Keratinocyte (primary cell): ENCODE data around the gene REX1BD.

Experiments
- EZH2 ChIP-seq: IDR thresholded peaks from one replicate; pipeline ENCODE4 v1.6.1; 2012; ENCODE audit warnings: inconsistent platforms, mild to moderate bottlenecking, low read length, moderate library complexity
- TF ChIP-seq, protein P1 (sequence below), 3 experiments: IDR thresholded peaks in 1 of 3; conservative IDR thresholded peaks in 1 of 3; optimal IDR thresholded peaks in 1 of 3; 2 replicates in 2 of 3; 3 replicates in 1 of 3; pipeline versions ENCODE3 to v1.5.1; 2011; ENCODE audit warnings: low read length in 3 of 3, mild to moderate bottlenecking in 3 of 3, moderate library complexity in 2 of 3, control low read depth in 1 of 3, inconsistent platforms in 1 of 3; ENCODE audit not compliant: insufficient read depth in 2 of 3; ENCODE audit errors: extremely low read depth in 1 of 3

DNA sequence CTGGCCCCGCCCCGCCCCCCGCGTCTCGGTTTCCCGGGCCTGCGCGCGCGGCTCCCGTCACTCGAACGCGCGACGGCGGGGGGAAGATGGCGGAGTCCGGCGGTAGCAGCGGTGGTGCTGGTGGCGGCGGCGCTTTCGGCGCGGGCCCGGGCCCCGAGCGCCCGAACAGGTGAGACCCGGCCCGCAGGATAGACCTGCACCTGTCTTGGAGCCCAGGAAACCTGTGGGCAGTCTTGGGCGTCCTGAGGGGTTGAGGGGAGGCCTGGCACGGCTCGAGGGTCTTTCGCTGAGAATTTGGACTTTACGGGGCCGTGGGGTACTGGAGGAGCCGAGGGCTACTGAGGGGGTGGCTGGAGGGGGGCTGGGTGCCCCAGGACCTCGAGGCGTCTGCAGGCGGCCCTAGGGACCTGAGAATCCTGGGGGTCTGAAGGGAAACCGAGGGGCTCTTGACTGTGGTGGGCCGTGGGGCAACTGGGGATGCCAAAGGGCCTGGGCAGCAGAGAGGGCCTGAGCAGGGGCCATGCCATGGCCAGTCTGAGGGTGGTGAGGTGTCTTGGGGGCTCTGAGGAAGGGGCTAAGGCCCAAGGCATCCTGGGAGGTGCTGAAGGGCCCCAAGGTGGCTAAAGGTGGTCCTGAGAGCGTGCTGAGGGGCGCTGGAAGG lies 48.5 kb downstream of the REX1BD start, which contains the start of gene KLHL26:
- TF ChIP-seq, protein P1, sequence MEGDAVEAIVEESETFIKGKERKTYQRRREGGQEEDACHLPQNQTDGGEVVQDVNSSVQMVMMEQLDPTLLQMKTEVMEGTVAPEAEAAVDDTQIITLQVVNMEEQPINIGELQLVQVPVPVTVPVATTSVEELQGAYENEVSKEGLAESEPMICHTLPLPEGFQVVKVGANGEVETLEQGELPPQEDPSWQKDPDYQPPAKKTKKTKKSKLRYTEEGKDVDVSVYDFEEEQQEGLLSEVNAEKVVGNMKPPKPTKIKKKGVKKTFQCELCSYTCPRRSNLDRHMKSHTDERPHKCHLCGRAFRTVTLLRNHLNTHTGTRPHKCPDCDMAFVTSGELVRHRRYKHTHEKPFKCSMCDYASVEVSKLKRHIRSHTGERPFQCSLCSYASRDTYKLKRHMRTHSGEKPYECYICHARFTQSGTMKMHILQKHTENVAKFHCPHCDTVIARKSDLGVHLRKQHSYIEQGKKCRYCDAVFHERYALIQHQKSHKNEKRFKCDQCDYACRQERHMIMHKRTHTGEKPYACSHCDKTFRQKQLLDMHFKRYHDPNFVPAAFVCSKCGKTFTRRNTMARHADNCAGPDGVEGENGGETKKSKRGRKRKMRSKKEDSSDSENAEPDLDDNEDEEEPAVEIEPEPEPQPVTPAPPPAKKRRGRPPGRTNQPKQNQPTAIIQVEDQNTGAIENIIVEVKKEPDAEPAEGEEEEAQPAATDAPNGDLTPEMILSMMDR (optimal IDR thresholded peaks at IDR 0.05 in 1 of 3, IDR thresholded peaks at IDR 0.05 in 1 of 3, conservative IDR thresholded peaks at IDR 0.05 in 1 of 3; ENCODE audit: extremely low read depth in 1 of 3, insufficient read depth in 2 of 3, low read length in 3 of 3) = no peak
- no peak for TF ChIP-seq EZH2
